Measurements from ENCODE around the gene MAPK14.

MAPK14 gene

GRCh38 chr6:36098920-36099647 is 71.5 kb downstream of the MAPK14 start:
- TF ChIP-seq JUND (IDR thresholded peaks at IDR 0.05; ENCODE audit: low read depth), result no peak
- in situ Hi-C loops (cut with HindIII; ENCODE audit: low pct_unique_long_range_greater_than_20kb, low sequenced_read_pairs), result no loop called here
- DNase-seq (ENCODE audit: low read depth in 1 of 2, low spot score in 1 of 2), result peak in 1 of 2 experiments; percentile 16

- in situ Hi-C loops (cut with HindIII; ENCODE audit: low pct_unique_long_range_greater_than_20kb, low sequenced_read_pairs), result no loop called here
- DNase-seq (ENCODE audit: low read depth in 1 of 2, low spot score in 1 of 2), result no peak
- no peak for TF ChIP-seq JUND (IDR thresholded peaks at IDR 0.05; ENCODE audit: low read depth)
Measured at GRCh38 chr6:36099869-36100483, 72.4 kb downstream of the MAPK14 start.

GRCh38 chr6:36101691-36102090 is 74.1 kb downstream of the MAPK14 start:
- in situ Hi-C loops (cut with HindIII; ENCODE audit: low pct_unique_long_range_greater_than_20kb, low sequenced_read_pairs), result no loop called here
- DNase-seq (ENCODE audit: low read depth in 1 of 2, low spot score in 1 of 2), result no peak
- no peak for TF ChIP-seq JUND (IDR thresholded peaks at IDR 0.05; ENCODE audit: low read depth)

- TF ChIP-seq JUND (IDR thresholded peaks at IDR 0.05; ENCODE audit: low read depth), result no peak
- in situ Hi-C loops (cut with HindIII; ENCODE audit: low pct_unique_long_range_greater_than_20kb, low sequenced_read_pairs), result no loop called here
- DNase-seq (ENCODE audit: low read depth in 1 of 2, low spot score in 1 of 2), result no peak
Measured at GRCh38 chr6:36102853-36103252, 75.2 kb downstream of the MAPK14 start.

- TF ChIP-seq JUND (IDR thresholded peaks at IDR 0.05; ENCODE audit: low read depth), result no peak
- in situ Hi-C loops (cut with HindIII; ENCODE audit: low pct_unique_long_range_greater_than_20kb, low sequenced_read_pairs), result no loop called here
- DNase-seq (ENCODE audit: low read depth in 1 of 2, low spot score in 1 of 2), result no peak
Measured at GRCh38 chr6:36104836-36105235, 77.2 kb downstream of the MAPK14 start.

- no peak for TF ChIP-seq JUND (IDR thresholded peaks at IDR 0.05; ENCODE audit: low read depth)
- in situ Hi-C loops (cut with HindIII; ENCODE audit: low pct_unique_long_range_greater_than_20kb, low sequenced_read_pairs), result no loop called here
- no peak for DNase-seq (ENCODE audit: low read depth in 1 of 2, low spot score in 1 of 2)
Measured at GRCh38 chr6:36109092-36109491, 81.5 kb downstream of the MAPK14 start.

- TF ChIP-seq JUND (IDR thresholded peaks at IDR 0.05; ENCODE audit: low read depth), result no peak
- no peak for DNase-seq (ENCODE audit: low read depth in 1 of 2, low spot score in 1 of 2)
- in situ Hi-C loops (cut with HindIII; ENCODE audit: low pct_unique_long_range_greater_than_20kb, low sequenced_read_pairs), result no loop called here
Measured at GRCh38 chr6:36110050-36110449, 82.4 kb downstream of the MAPK14 start.

GRCh38 chr6:36110863-36111262 is 83.3 kb downstream of the MAPK14 start:
- TF ChIP-seq JUND (IDR thresholded peaks at IDR 0.05; ENCODE audit: low read depth), result no peak
- DNase-seq (ENCODE audit: low read depth in 1 of 2, low spot score in 1 of 2), result no peak
- in situ Hi-C loops (cut with HindIII; ENCODE audit: low pct_unique_long_range_greater_than_20kb, low sequenced_read_pairs), result no loop called here

- TF ChIP-seq JUND (IDR thresholded peaks at IDR 0.05; ENCODE audit: low read depth), result no peak
- no peak for DNase-seq (ENCODE audit: low read depth in 1 of 2, low spot score in 1 of 2)
- in situ Hi-C loops (cut with HindIII; ENCODE audit: low pct_unique_long_range_greater_than_20kb, low sequenced_read_pairs), result no loop called here
Measured at GRCh38 chr6:36111526-36111925, 83.9 kb downstream of the MAPK14 start.

GRCh38 chr6:36113049-36113448 is 85.4 kb downstream of the MAPK14 start:
- no peak for DNase-seq (ENCODE audit: low read depth in 1 of 2, low spot score in 1 of 2)
- in situ Hi-C loops (cut with HindIII; ENCODE audit: low pct_unique_long_range_greater_than_20kb, low sequenced_read_pairs), result no loop called here
- TF ChIP-seq JUND (IDR thresholded peaks at IDR 0.05; ENCODE audit: low read depth), result no peak

- no peak for TF ChIP-seq JUND (IDR thresholded peaks at IDR 0.05; ENCODE audit: low read depth)
- no peak for DNase-seq (ENCODE audit: low read depth in 1 of 2, low spot score in 1 of 2)
- in situ Hi-C loops (cut with HindIII; ENCODE audit: low pct_unique_long_range_greater_than_20kb, low sequenced_read_pairs), result no loop called here
Measured at GRCh38 chr6:36113703-36114102, 86.1 kb downstream of the MAPK14 start.

GRCh38 chr6:36114798-36115408 is 87.3 kb downstream of the MAPK14 start:
- no peak for TF ChIP-seq JUND (IDR thresholded peaks at IDR 0.05; ENCODE audit: low read depth)
- in situ Hi-C loops (cut with HindIII; ENCODE audit: low pct_unique_long_range_greater_than_20kb, low sequenced_read_pairs), result no loop called here
- DNase-seq (ENCODE audit: low read depth in 1 of 2, low spot score in 1 of 2), result peak in 1 of 2 experiments; percentile 28

GRCh38 chr6:36115412-36115811 is 87.8 kb downstream of the MAPK14 start:
- in situ Hi-C loops (cut with HindIII; ENCODE audit: low pct_unique_long_range_greater_than_20kb, low sequenced_read_pairs), result no loop called here
- DNase-seq (ENCODE audit: low read depth in 1 of 2, low spot score in 1 of 2), result no peak
- no peak for TF ChIP-seq JUND (IDR thresholded peaks at IDR 0.05; ENCODE audit: low read depth)

Data from T47D (cell line).